SJCRH30 (cell line): ENCODE results near the gene TRIM73. TPM values are rescaled to one million over a fixed set of nuclear protein-coding genes. Genes with fewer than 3 reads are reported as not detected.
"Not testable (repeated sequence)": the region's sequence is repeated elsewhere in the genome, so short reads cannot be mapped to it uniquely, and the experiment has no call there.

ENCODE experiments used
- DNase-seq, 2 experiments: peaks; one replicate each; pipeline ENCODE4 v3.0.0-alpha.2; 2015 to 2020
- H3K27ac ChIP-seq: fragments of 250-450 bp; sonication (Bioruptor Pico); 2 replicates; pipeline ENCODE4 v1.5.1; 2020; ENCODE audit warnings: mild to moderate bottlenecking, moderate library complexity
- H3K27me3 ChIP-seq: fragments of 250-450 bp; sonication (Bioruptor Pico); 2 replicates; pipeline ENCODE4 v1.5.1; 2020; ENCODE audit warnings: mild to moderate bottlenecking, moderate library complexity
- H3K36me3 ChIP-seq: fragments of 250-450 bp; sonication (Bioruptor Pico); 2 replicates; pipeline ENCODE4 v1.5.1; 2020; ENCODE audit warnings: mild to moderate bottlenecking, moderate library complexity
- H3K4me1 ChIP-seq: fragments of 250-450 bp; sonication (Bioruptor Pico); 2 replicates; pipeline ENCODE4 v1.5.1; 2020; ENCODE audit warnings: mild to moderate bottlenecking, moderate library complexity
- H3K4me3 ChIP-seq: fragments of 250-450 bp; sonication (Bioruptor Pico); 2 replicates; pipeline ENCODE4 v1.5.1; 2020; ENCODE audit warnings: mild to moderate bottlenecking, moderate library complexity
- H3K9me3 ChIP-seq: fragments of 250-450 bp; sonication (Bioruptor Pico); replicated peaks from 2 replicates; pipeline ENCODE4 v1.5.1; 2020; ENCODE audit warnings: mild to moderate bottlenecking, moderate library complexity
- total RNA-seq: library from RNA; depleted of rRNA; stranded (reverse); fragments of >200 nt; shearing (Covaris generic); gene quantifications from 2 replicates; pipeline ENCODE4 v1.2.3, GENCODE V29; 2014

TRIM73 gene
- total RNA-seq, 1 experiment from 2014 or later = 1.8 TPM

- H3K9me3 ChIP-seq, H3K4me3 ChIP-seq, H3K36me3 ChIP-seq, H3K27me3 ChIP-seq, DNase-seq, H3K4me1 ChIP-seq, H3K27ac ChIP-seq: not testable (repeated sequence)
These were observed 14.7 kb downstream of the TRIM73 start for GRCh38 chr7:75409880-75410822.

GRCh38 chr7:75410823-75411173, 15.4 kb downstream of the TRIM73 start:
- H3K27ac ChIP-seq, DNase-seq, H3K27me3 ChIP-seq, H3K4me3 ChIP-seq, H3K4me1 ChIP-seq, H3K9me3 ChIP-seq, H3K36me3 ChIP-seq: not testable (repeated sequence)

- not testable (repeated sequence) for H3K4me1 ChIP-seq, H3K9me3 ChIP-seq, H3K36me3 ChIP-seq, H3K4me3 ChIP-seq, DNase-seq, H3K27me3 ChIP-seq, H3K27ac ChIP-seq
These were observed 18.8 kb downstream of the TRIM73 start for GRCh38 chr7:75414204-75414603.

GRCh38 chr7:75414708-75415427, 19.4 kb downstream of the TRIM73 start:
- H3K36me3 ChIP-seq, H3K27ac ChIP-seq, H3K4me1 ChIP-seq, H3K9me3 ChIP-seq, H3K4me3 ChIP-seq, H3K27me3 ChIP-seq: not testable (repeated sequence)
- peak in 1 of 2 experiments; percentile 26 for DNase-seq

GRCh38 chr7:75415428-75415817, 20.0 kb downstream of the TRIM73 start:
- H3K4me3 ChIP-seq, H3K27ac ChIP-seq, H3K36me3 ChIP-seq, DNase-seq, H3K9me3 ChIP-seq, H3K4me1 ChIP-seq, H3K27me3 ChIP-seq: not testable (repeated sequence)

- not testable (repeated sequence) for H3K27me3 ChIP-seq, H3K9me3 ChIP-seq, H3K36me3 ChIP-seq, H3K4me1 ChIP-seq, H3K27ac ChIP-seq, DNase-seq, H3K4me3 ChIP-seq
These were observed 20.5 kb downstream of the TRIM73 start for GRCh38 chr7:75415829-75416373.

- not testable (repeated sequence) for H3K27ac ChIP-seq, H3K9me3 ChIP-seq, H3K4me3 ChIP-seq, H3K36me3 ChIP-seq, H3K4me1 ChIP-seq, H3K27me3 ChIP-seq, DNase-seq
These were observed 21.4 kb downstream of the TRIM73 start for GRCh38 chr7:75416787-75417186.

GRCh38 chr7:75418292-75418858, 22.9 kb downstream of the TRIM73 start:
- not testable (repeated sequence) for H3K4me1 ChIP-seq, H3K4me3 ChIP-seq, H3K9me3 ChIP-seq, DNase-seq, H3K36me3 ChIP-seq, H3K27me3 ChIP-seq, H3K27ac ChIP-seq

GRCh38 chr7:75419210-75419609, 23.8 kb downstream of the TRIM73 start:
- not testable (repeated sequence) for H3K9me3 ChIP-seq, H3K27ac ChIP-seq, H3K4me1 ChIP-seq, H3K4me3 ChIP-seq, H3K27me3 ChIP-seq, DNase-seq, H3K36me3 ChIP-seq

GRCh38 chr7:75419693-75420092, 24.3 kb downstream of the TRIM73 start:
- H3K27ac ChIP-seq, H3K36me3 ChIP-seq, H3K27me3 ChIP-seq, H3K4me3 ChIP-seq, DNase-seq, H3K9me3 ChIP-seq, H3K4me1 ChIP-seq: not testable (repeated sequence)

GRCh38 chr7:75420152-75420551, 24.7 kb downstream of the TRIM73 start:
- H3K27me3 ChIP-seq, H3K36me3 ChIP-seq, H3K4me1 ChIP-seq, DNase-seq, H3K9me3 ChIP-seq, H3K4me3 ChIP-seq, H3K27ac ChIP-seq: not testable (repeated sequence)

GRCh38 chr7:75421798-75422710, 26.6 kb downstream of the TRIM73 start:
- not testable (repeated sequence) for H3K4me1 ChIP-seq, H3K36me3 ChIP-seq, DNase-seq, H3K4me3 ChIP-seq, H3K27ac ChIP-seq, H3K9me3 ChIP-seq, H3K27me3 ChIP-seq

- H3K36me3 ChIP-seq = peaks cover 10% of the 10 kb centered on the region
- not testable (repeated sequence) for DNase-seq, H3K27ac ChIP-seq, H3K9me3 ChIP-seq, H3K4me3 ChIP-seq, H3K4me1 ChIP-seq, H3K27me3 ChIP-seq
These were observed 28.1 kb downstream of the TRIM73 start for GRCh38 chr7:75423481-75423880.

GRCh38 chr7:75439000-75439399, 43.6 kb downstream of the TRIM73 start:
- H3K4me1 ChIP-seq, H3K4me3 ChIP-seq, DNase-seq, H3K9me3 ChIP-seq, H3K27me3 ChIP-seq, H3K27ac ChIP-seq: not testable (repeated sequence)
- H3K36me3 ChIP-seq = peaks cover 51% of the 10 kb centered on the region
